Measurements from ENCODE around the gene HOXC13.

- no peak for TF ChIP-seq CTCF (IDR thresholded peaks at IDR 0.05)
- TF ChIP-seq POLR2A (IDR thresholded peaks at IDR 0.05; ENCODE audit: low read depth), result no peak
- TF ChIP-seq EP300 (IDR thresholded peaks at IDR 0.05), result no peak
- no peak for TF ChIP-seq POLR2AphosphoS5 (IDR thresholded peaks at IDR 0.05)
Observed at GRCh38 chr12:53960187-53961024, 21.8 kb downstream of the HOXC13 start.
